HEK293 (cell line): ENCODE measurements around the gene ERMP1.

ENCODE experiments used
- CTCF ChIA-PET: fragments of 350-600 bp; formaldehyde crosslinking; extraction: SDS; loops from one replicate; lab custom pipeline; 2021; ENCODE audit warnings: antibody characterized with exemption; lab: Yijun Ruan, JAX
- POLR2A ChIA-PET: fragments of 300-600 bp; formaldehyde crosslinking; extraction: SDS; loops from one replicate; lab custom pipeline; 2020; ENCODE audit warnings: antibody characterized with exemption, inconsistent platforms; lab: Yijun Ruan, JAX
- H3K27ac ChIP-seq: fragments of 200-500 bp; sonication (Bioruptor generic); 2 replicates; pipeline ENCODE4 v1.5.1; 2014; ENCODE audit warnings: low read depth, low read length, control low read depth, inconsistent platforms; ENCODE audit errors: extremely low read depth
- H3K36me3 ChIP-seq, 2 experiments: fragments of 200-500 bp in 1 of 2; sonication (Bioruptor generic) in 1 of 2; 1 replicate in 1 of 2; 2 replicates in 1 of 2; pipeline ENCODE4 v1.5.1; 2014 to 2017; ENCODE audit warnings: inconsistent platforms in 2 of 2, low read length in 2 of 2; ENCODE audit not compliant: control insufficient read depth in 2 of 2, insufficient read depth in 1 of 2
- H3K4me1 ChIP-seq: fragments of 200-500 bp; sonication (Bioruptor generic); 2 replicates; pipeline ENCODE4 v1.5.1; 2014; ENCODE audit warnings: mild to moderate bottlenecking, low read length, inconsistent platforms; ENCODE audit not compliant: control insufficient read depth, insufficient read depth
- H3K4me3 ChIP-seq: 2 replicates; pipeline ENCODE4 v1.5.1; 2011; ENCODE audit warnings: low read depth, mild to moderate bottlenecking, control low read depth, low read length, moderate library complexity
- H3K9me3 ChIP-seq: fragments of 200-500 bp; sonication (Bioruptor generic); 2 replicates; pipeline ENCODE4 v1.5.1; 2014; ENCODE audit warnings: low read depth, low read length, inconsistent platforms; ENCODE audit not compliant: control insufficient read depth, insufficient read depth
- BCL11B ChIP-seq: fragments of 450-650 bp; formaldehyde crosslinking; IDR thresholded peaks from 2 replicates; pipeline ENCODE4 v1.5.1; 2016; ENCODE audit warnings: low read depth, missing biosample characterization, missing genetic modification characterization
- GFI1B ChIP-seq: fragments of 450-650 bp; formaldehyde crosslinking; IDR thresholded peaks from 2 replicates; pipeline ENCODE4 v1.5.1; 2016; ENCODE audit warnings: missing biosample characterization, missing genetic modification characterization
- GLI2 ChIP-seq: fragments of 450-650 bp; formaldehyde crosslinking; IDR thresholded peaks from 2 replicates; pipeline ENCODE4; 2017; ENCODE audit warnings: missing biosample characterization, missing genetic modification characterization, low read depth, borderline replicate concordance
- IKZF3 ChIP-seq: fragments of 450-650 bp; IDR thresholded peaks from 2 replicates; pipeline ENCODE4 v1.5.0; 2018; ENCODE audit warnings: missing biosample characterization, mild to moderate bottlenecking, missing genetic modification characterization, moderate library complexity
- KLF7 ChIP-seq: fragments of 450-650 bp; formaldehyde crosslinking; IDR thresholded peaks from 2 replicates; pipeline ENCODE4 v1.5.1; 2016; ENCODE audit warnings: missing biosample characterization, missing genetic modification characterization, borderline replicate concordance
- ZFP41 ChIP-seq: fragments of 450-650 bp; formaldehyde crosslinking; IDR thresholded peaks from 2 replicates; pipeline ENCODE4 v1.5.1; 2016; ENCODE audit warnings: missing biosample characterization, missing genetic modification characterization, borderline replicate concordance
- ZNF121 ChIP-seq: fragments of 450-650 bp; formaldehyde crosslinking; IDR thresholded peaks from 2 replicates; pipeline ENCODE4 v1.5.1; 2016; ENCODE audit warnings: missing biosample characterization, missing genetic modification characterization
- ZNF140 ChIP-seq: fragments of 450-650 bp; formaldehyde crosslinking; IDR thresholded peaks from 2 replicates; pipeline ENCODE4 v1.5.1; 2016; ENCODE audit warnings: missing biosample characterization, missing genetic modification characterization
- ZNF146 ChIP-seq: fragments of 450-650 bp; formaldehyde crosslinking; IDR thresholded peaks from 2 replicates; pipeline ENCODE4 v1.5.1; 2016; ENCODE audit warnings: missing biosample characterization, missing genetic modification characterization
- ZNF155 ChIP-seq: fragments of 450-650 bp; formaldehyde crosslinking; IDR thresholded peaks from 2 replicates; pipeline ENCODE4 v1.5.1; 2016; ENCODE audit warnings: missing biosample characterization, missing genetic modification characterization
- ZNF174 ChIP-seq: fragments of 450-650 bp; formaldehyde crosslinking; IDR thresholded peaks from 2 replicates; pipeline ENCODE4 v1.5.0; 2017; ENCODE audit warnings: missing biosample characterization, mild to moderate bottlenecking, missing genetic modification characterization
- ZNF292 ChIP-seq: fragments of 450-650 bp; formaldehyde crosslinking; IDR thresholded peaks from 2 replicates; pipeline ENCODE4 v1.5.1; 2016; ENCODE audit warnings: low read depth, missing biosample characterization, missing genetic modification characterization, borderline replicate concordance
- ZNF426 ChIP-seq: fragments of 450-650 bp; formaldehyde crosslinking; IDR thresholded peaks from 2 replicates; pipeline ENCODE4 v1.5.1; 2017; ENCODE audit warnings: missing biosample characterization, missing genetic modification characterization, mild to moderate bottlenecking, inconsistent platforms, moderate library complexity
- ZNF747 ChIP-seq: fragments of 450-650 bp; formaldehyde crosslinking; IDR thresholded peaks from 2 replicates; pipeline ENCODE4 v1.5.1; 2016; ENCODE audit warnings: missing biosample characterization, missing genetic modification characterization
- ZNF785 ChIP-seq: fragments of 450-650 bp; formaldehyde crosslinking; IDR thresholded peaks from 2 replicates; pipeline ENCODE4 v1.5.1; 2016; ENCODE audit warnings: missing biosample characterization, missing genetic modification characterization
- TF ChIP-seq, protein P1 (sequence below): fragments of 450-650 bp; formaldehyde crosslinking; IDR thresholded peaks from 2 replicates; pipeline ENCODE4 v1.5.1; 2016; ENCODE audit warnings: missing biosample characterization, missing genetic modification characterization
- TF ChIP-seq, protein P2 (sequence below): fragments of 450-650 bp; formaldehyde crosslinking; IDR thresholded peaks from 2 replicates; pipeline ENCODE4 v1.5.1; 2016; ENCODE audit warnings: missing biosample characterization, missing genetic modification characterization
- TF ChIP-seq, protein P3 (sequence below): IDR thresholded peaks from 2 replicates; pipeline ENCODE4 v1.6.1; 2011; ENCODE audit warnings: mild to moderate bottlenecking, low read depth, low read length, borderline replicate concordance
- TF ChIP-seq, protein P4 (sequence below): fragments of 450-650 bp; formaldehyde crosslinking; IDR thresholded peaks from 2 replicates; pipeline ENCODE4 v1.5.1; 2016; ENCODE audit warnings: missing biosample characterization, missing genetic modification characterization
- TF ChIP-seq, protein P5 (sequence below): fragments of 450-650 bp; formaldehyde crosslinking; IDR thresholded peaks from 2 replicates; pipeline ENCODE4 v1.5.1; 2017; ENCODE audit warnings: missing biosample characterization, missing genetic modification characterization
- TF ChIP-seq, protein P6 (sequence below): fragments of 450-650 bp; IDR thresholded peaks from 2 replicates; pipeline ENCODE4 v1.5.1; 2018; ENCODE audit warnings: missing biosample characterization, mild to moderate bottlenecking, missing genetic modification characterization
- TF ChIP-seq, protein P7 (sequence below): fragments of 450-650 bp; formaldehyde crosslinking; IDR thresholded peaks from 2 replicates; pipeline ENCODE4 v1.5.1; 2016; ENCODE audit warnings: missing biosample characterization, missing genetic modification characterization, borderline replicate concordance

ERMP1 gene

DNA sequence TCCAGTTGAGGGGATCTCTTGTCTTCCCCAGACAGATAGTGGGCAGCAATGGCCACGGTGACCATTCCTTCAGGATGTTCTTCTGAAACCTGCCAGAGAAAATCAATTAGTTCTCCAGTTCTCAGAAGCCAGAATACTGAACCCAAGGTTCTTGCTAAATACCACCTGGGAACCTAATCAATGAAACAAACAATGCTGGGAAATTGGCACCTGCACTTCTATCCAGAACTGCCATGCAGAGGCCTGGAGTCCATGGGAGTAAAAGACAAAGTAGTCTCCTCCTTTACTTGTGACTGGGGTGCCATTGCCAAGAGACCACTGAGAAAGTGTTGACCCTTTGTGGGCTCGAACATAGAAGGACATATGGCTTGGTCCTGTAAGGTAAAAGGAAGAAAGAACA lies 45.7 kb downstream of the ERMP1 start:
- Histone ChIP-seq H3K36me3 (peaks cover 0 to 28% of the 10 kb centered on the region in 2 experiments; a peak in 2 of 3 replicates), H3K4me3 (no peak overlapping the region), H3K4me1 (no peaks in the 10 kb centered on the region), H3K27ac (no peak overlapping the region), H3K9me3 (no peaks in the 10 kb centered on the region)
- ChIA-PET POLR2A (no interaction called here), CTCF (interaction anchor here (0.5 kb wide), 1 partner anchor 160 kb away, joined by 3 read pairs; no protein-coding TSS in a partner anchor)
- TF ChIP-seq IKZF3 (no peak), ZNF155 (tag by site-specific recombination) (no peak), GLI2 (tag by site-specific recombination) (no peak), ZNF121 (tag by site-specific recombination) (no peak), KLF7 (tag by site-specific recombination) (no peak), ZNF146 (tag by site-specific recombination) (no peak), ZFP41 (no peak), ZNF785 (tag by site-specific recombination) (no peak), ZNF426 (tag by site-specific recombination) (no peak), ZNF292 (no peak), ZNF140 (no peak)
- TF ChIP-seq, protein P1, sequence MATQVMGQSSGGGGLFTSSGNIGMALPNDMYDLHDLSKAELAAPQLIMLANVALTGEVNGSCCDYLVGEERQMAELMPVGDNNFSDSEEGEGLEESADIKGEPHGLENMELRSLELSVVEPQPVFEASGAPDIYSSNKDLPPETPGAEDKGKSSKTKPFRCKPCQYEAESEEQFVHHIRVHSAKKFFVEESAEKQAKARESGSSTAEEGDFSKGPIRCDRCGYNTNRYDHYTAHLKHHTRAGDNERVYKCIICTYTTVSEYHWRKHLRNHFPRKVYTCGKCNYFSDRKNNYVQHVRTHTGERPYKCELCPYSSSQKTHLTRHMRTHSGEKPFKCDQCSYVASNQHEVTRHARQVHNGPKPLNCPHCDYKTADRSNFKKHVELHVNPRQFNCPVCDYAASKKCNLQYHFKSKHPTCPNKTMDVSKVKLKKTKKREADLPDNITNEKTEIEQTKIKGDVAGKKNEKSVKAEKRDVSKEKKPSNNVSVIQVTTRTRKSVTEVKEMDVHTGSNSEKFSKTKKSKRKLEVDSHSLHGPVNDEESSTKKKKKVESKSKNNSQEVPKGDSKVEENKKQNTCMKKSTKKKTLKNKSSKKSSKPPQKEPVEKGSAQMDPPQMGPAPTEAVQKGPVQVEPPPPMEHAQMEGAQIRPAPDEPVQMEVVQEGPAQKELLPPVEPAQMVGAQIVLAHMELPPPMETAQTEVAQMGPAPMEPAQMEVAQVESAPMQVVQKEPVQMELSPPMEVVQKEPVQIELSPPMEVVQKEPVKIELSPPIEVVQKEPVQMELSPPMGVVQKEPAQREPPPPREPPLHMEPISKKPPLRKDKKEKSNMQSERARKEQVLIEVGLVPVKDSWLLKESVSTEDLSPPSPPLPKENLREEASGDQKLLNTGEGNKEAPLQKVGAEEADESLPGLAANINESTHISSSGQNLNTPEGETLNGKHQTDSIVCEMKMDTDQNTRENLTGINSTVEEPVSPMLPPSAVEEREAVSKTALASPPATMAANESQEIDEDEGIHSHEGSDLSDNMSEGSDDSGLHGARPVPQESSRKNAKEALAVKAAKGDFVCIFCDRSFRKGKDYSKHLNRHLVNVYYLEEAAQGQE (tag by site-specific recombination) = no peak
- TF ChIP-seq, protein P2, sequence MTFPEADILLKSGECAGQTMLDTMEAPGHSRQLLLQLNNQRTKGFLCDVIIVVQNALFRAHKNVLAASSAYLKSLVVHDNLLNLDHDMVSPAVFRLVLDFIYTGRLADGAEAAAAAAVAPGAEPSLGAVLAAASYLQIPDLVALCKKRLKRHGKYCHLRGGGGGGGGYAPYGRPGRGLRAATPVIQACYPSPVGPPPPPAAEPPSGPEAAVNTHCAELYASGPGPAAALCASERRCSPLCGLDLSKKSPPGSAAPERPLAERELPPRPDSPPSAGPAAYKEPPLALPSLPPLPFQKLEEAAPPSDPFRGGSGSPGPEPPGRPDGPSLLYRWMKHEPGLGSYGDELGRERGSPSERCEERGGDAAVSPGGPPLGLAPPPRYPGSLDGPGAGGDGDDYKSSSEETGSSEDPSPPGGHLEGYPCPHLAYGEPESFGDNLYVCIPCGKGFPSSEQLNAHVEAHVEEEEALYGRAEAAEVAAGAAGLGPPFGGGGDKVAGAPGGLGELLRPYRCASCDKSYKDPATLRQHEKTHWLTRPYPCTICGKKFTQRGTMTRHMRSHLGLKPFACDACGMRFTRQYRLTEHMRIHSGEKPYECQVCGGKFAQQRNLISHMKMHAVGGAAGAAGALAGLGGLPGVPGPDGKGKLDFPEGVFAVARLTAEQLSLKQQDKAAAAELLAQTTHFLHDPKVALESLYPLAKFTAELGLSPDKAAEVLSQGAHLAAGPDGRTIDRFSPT = no peak
- TF ChIP-seq, protein P3, sequence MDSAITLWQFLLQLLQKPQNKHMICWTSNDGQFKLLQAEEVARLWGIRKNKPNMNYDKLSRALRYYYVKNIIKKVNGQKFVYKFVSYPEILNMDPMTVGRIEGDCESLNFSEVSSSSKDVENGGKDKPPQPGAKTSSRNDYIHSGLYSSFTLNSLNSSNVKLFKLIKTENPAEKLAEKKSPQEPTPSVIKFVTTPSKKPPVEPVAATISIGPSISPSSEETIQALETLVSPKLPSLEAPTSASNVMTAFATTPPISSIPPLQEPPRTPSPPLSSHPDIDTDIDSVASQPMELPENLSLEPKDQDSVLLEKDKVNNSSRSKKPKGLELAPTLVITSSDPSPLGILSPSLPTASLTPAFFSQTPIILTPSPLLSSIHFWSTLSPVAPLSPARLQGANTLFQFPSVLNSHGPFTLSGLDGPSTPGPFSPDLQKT = no peak
- TF ChIP-seq, protein P4, sequence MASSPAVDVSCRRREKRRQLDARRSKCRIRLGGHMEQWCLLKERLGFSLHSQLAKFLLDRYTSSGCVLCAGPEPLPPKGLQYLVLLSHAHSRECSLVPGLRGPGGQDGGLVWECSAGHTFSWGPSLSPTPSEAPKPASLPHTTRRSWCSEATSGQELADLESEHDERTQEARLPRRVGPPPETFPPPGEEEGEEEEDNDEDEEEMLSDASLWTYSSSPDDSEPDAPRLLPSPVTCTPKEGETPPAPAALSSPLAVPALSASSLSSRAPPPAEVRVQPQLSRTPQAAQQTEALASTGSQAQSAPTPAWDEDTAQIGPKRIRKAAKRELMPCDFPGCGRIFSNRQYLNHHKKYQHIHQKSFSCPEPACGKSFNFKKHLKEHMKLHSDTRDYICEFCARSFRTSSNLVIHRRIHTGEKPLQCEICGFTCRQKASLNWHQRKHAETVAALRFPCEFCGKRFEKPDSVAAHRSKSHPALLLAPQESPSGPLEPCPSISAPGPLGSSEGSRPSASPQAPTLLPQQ (tag by site-specific recombination) = no peak

DNA sequence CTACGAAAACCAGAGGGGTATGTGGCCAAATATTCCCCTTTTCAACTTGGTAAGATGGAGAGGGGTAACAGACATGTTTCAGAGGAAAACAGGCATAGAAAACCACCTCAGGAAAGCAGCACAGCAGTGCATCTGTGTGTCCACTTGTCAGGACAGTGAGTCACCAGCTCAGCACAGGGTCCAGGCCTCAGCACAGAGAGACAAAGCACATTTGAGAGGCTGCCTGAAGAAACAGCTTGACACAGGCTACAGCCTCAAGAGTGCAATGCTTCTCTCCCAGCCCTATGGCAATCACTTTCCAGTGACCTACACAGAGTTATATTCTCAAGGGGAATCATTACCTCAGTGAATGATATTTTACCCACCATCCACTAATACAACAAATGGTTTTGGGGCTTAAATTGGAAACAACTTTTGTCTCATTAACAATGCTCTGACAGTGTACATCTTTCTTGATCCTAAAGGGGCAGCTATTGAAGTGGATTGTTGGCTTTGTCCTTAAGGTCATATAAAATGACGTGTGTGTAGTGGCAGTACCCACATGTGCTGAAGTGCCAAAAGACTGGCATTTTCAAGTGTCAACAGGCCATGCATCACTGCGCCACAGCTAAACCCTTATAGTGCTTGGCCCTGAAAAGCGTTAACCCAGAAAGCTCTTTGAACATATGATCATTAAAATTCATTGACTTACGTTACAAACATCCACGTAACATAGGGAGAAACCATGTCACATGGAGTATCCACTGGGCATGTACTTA lies 46.4 kb downstream of the ERMP1 start:
- POLR2A ChIA-PET = no interaction called here
- TF ChIP-seq, protein P5, sequence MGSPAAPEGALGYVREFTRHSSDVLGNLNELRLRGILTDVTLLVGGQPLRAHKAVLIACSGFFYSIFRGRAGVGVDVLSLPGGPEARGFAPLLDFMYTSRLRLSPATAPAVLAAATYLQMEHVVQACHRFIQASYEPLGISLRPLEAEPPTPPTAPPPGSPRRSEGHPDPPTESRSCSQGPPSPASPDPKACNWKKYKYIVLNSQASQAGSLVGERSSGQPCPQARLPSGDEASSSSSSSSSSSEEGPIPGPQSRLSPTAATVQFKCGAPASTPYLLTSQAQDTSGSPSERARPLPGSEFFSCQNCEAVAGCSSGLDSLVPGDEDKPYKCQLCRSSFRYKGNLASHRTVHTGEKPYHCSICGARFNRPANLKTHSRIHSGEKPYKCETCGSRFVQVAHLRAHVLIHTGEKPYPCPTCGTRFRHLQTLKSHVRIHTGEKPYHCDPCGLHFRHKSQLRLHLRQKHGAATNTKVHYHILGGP (tag by site-specific recombination) = no peak
- TF ChIP-seq ZNF174 (tag by site-specific recombination) = no peak
- TF ChIP-seq BCL11B (tag by site-specific recombination) = no peak
- TF ChIP-seq, protein P6, sequence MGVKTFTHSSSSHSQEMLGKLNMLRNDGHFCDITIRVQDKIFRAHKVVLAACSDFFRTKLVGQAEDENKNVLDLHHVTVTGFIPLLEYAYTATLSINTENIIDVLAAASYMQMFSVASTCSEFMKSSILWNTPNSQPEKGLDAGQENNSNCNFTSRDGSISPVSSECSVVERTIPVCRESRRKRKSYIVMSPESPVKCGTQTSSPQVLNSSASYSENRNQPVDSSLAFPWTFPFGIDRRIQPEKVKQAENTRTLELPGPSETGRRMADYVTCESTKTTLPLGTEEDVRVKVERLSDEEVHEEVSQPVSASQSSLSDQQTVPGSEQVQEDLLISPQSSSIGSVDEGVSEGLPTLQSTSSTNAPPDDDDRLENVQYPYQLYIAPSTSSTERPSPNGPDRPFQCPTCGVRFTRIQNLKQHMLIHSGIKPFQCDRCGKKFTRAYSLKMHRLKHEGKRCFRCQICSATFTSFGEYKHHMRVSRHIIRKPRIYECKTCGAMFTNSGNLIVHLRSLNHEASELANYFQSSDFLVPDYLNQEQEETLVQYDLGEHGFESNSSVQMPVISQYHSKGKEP = no peak
- no peak for TF ChIP-seq GFI1B
- TF ChIP-seq, protein P7, sequence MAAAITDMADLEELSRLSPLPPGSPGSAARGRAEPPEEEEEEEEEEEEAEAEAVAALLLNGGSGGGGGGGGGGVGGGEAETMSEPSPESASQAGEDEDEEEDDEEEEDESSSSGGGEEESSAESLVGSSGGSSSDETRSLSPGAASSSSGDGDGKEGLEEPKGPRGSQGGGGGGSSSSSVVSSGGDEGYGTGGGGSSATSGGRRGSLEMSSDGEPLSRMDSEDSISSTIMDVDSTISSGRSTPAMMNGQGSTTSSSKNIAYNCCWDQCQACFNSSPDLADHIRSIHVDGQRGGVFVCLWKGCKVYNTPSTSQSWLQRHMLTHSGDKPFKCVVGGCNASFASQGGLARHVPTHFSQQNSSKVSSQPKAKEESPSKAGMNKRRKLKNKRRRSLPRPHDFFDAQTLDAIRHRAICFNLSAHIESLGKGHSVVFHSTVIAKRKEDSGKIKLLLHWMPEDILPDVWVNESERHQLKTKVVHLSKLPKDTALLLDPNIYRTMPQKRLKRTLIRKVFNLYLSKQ (tag by site-specific recombination) = no peak
- TF ChIP-seq ZNF747 = no peak

More for the DNA sequence above, 46.4 kb downstream of the ERMP1 start:
- CTCF ChIA-PET = no interaction called here
- Histone ChIP-seq H3K27ac (no peak overlapping the region), H3K4me3 (no peak overlapping the region), H3K9me3 (no peaks in the 10 kb centered on the region), H3K36me3 (peaks cover 0 to 26% of the 10 kb centered on the region in 2 experiments; a peak in 2 of 3 replicates), H3K4me1 (no peaks in the 10 kb centered on the region)
